Psoas muscle (tissue), 8 donors: ENCODE data around the gene RSKR. TPM values are rescaled to one million over a fixed set of nuclear protein-coding genes. Genes with fewer than 3 reads are reported as not detected.

Experiments used
- ATAC-seq, 4 donors: fragments of 200-7000 bp; cut with Tn5 transposase; one replicate each; pipeline ENCODE4 v1.9.1; 2020; ENCODE audit warnings: moderate library complexity in 3 of 4, mild to moderate bottlenecking in 2 of 4
- DNase-seq, 2 donors: peaks; one replicate each; pipeline ENCODE4 v3.0.0-alpha.2; 2020
- H3K27ac ChIP-seq: fragments of 200-600 bp; one replicate; pipeline ENCODE4 v1.8.0; 2022
- H3K27me3 ChIP-seq, 3 donors: fragments of 200-600 bp in 1 of 3; one replicate each; pipeline versions ENCODE4 v1.6.1 to v1.8.0; 2013 to 2022; ENCODE audit warnings: low read length in 2 of 3, mild to moderate bottlenecking in 2 of 3, moderate library complexity in 1 of 3; ENCODE audit not compliant: insufficient read depth in 3 of 3
- H3K36me3 ChIP-seq, 2 donors: fragments of 200-600 bp in 1 of 2; one replicate each; pipeline versions ENCODE4 v1.6.1 to v1.8.0; 2013 to 2022; ENCODE audit warnings: low read depth in 1 of 2, mild to moderate bottlenecking in 1 of 2, moderate library complexity in 1 of 2; ENCODE audit not compliant: insufficient read depth in 1 of 2
- H3K4me1 ChIP-seq: fragments of 200-600 bp; one replicate; pipeline ENCODE4 v1.8.0; 2022
- H3K4me3 ChIP-seq: fragments of 200-600 bp; one replicate; pipeline ENCODE4 v1.8.0; 2022; ENCODE audit warnings: mild to moderate bottlenecking
- H3K9me3 ChIP-seq: fragments of 200-600 bp; one replicate; pipeline ENCODE4 v1.8.0; 2022
- CTCF ChIP-seq: fragments of 200-600 bp; IDR thresholded peaks from one replicate; pipeline ENCODE4 v1.8.0; 2022; ENCODE audit warnings: antibody characterized with exemption
- WGBS, 3 donors: extraction: QIAGEN DNeasy Blood & Tissue Kit; methylation state at CpG; one replicate each; pipeline versions ENCODE4 v1.1.6 to v1.1.7; 2013; 5-methylcytosine and 5-hydroxymethylcytosine counted together
- intact Hi-C, 2 donors: fragments of 100-400 bp; cut with DNase I; formaldehyde crosslinking; loops; one replicate each; pipeline versions ENCODE4 v1.11.0 to v1.14.2; 2022
- polyA plus RNA-seq, 3 donors: library from polyadenylated mRNA; stranded (reverse); fragments of 200-250 nt; gene quantifications; one replicate each; pipeline ENCODE4 v1.2.3, GENCODE V29; 2013
- total RNA-seq, 4 donors: library from RNA; stranded (reverse); fragmentation: NEBNext Ultra II Directional in 2 of 4; extraction: Animal tissue kit (Norgen Biotek cat#: 25700) in 2 of 4; gene quantifications; one replicate each; pipeline versions ENCODE4 v1.2.1 to v1.2.4, GENCODE V29; 2021 to 2023
- donor health status: healthy with polysubstance abuse.
- donor health status: DM: no; HTN: no; CAD: no; lungs with moderate emphysema.
- donor health status: Bipolar disorder and iron deficiency.
- donor health status: healthy.
- donor health status: DM: yes; HTN: yes; CAD: no.
- donor health status: DM: no; HTN: no; CAD: no.
- donor health status: DM: no; HTN: no; CAD: no.
- donor health status: DM: yes; HTN: yes; CAD: no.

The RSKR gene
- total and polyA plus RNA-seq, 7 donors, result 2.0 to 7.6 (median 4.3) TPM

DNA sequence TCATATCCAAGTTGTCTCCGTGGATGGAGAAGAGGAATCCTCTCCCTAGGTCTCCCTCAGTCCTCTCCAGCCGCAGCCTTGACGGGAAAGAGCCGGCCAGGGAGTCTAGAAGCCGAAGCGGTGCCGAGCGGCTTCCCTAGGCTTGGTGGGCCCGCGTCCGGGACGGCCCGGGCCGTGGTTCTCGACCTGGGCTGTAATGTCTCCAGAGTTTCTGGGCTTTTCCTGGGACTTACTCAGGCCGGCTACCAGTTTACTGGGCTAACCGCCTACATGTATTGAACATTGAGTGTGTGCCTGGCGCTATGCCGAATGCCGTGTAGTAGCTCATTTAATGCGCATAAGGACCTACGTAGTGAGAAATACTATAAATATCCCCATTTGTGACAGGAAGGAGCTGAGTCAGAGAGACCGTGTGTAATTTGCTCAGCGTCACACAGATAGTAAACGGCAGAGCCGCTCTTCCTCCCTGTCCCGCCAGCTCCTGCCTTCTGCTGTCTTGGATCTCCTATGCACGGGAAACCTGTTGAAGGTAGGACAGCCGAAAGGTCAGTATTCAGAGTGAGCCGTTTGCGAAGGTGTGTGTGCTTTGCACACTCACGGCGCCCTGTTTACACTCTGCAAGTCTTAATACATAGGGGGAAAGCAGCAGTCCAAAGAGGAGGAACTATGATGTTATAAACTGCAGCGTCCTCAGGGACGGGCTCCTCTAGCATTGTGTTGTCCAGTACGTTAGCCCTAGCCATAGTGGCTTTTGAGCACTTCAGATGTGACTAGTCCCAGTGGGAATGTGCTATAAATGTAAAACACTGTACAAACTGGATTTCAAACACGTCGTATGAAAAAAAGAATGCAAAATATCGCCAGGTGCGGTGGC is 14.4 kb downstream of the RSKR start:
- peak overlapping the region; percentile 87 for H3K27ac ChIP-seq
- no peaks in the 10 kb centered on the region for H3K36me3 ChIP-seq
- no peaks in the 10 kb centered on the region for H3K27me3 ChIP-seq
- intact Hi-C loops, result loop anchor here in 1 of 2 donors (5.0 kb wide), 1 partner anchor 102 kb away; no protein-coding TSS in a partner anchor
- no peaks in the 10 kb centered on the region for H3K4me1 ChIP-seq
- peak overlapping the region; percentile 81 for H3K4me3 ChIP-seq
- TF ChIP-seq CTCF, result no peak
- H3K9me3 ChIP-seq, result no peaks in the 10 kb centered on the region
- WGBS, 3 donors, result 9 to 11% (median 11%) methylated on average over 40 of the region's 40 CpGs
- ATAC-seq (peak; percentile 67 to 78 (median 73)), DNase-seq (peak; percentile 66 to 73)

DNA sequence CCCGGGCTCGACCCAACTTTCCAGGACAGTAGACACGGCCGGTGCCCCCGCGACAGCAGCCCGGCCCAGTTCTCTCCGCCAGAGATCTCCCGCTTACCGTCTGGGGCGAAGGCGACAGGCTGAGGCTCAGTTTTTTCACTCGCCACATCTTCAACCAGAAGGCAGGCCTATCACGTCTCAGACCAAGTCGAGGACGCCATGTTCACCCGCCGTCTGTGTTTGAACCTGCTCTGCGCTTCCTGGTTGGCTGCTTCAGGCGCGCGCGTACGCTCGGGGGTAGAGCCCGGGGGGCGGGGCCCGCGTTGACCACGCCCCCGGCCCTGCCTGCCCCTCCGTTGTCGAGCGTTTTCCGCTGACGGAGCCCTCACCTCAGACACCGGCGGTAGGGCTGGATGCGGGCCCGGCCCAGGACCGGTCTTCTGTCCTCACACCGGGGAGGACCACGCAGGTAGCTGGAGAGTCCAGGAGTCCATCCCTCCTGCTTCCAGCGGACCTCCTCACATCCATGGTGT is 15.1 kb downstream of the RSKR start, which contains the start of gene SPAG5:
Gene SPAG5 (minus strand): TSS at position 227 of the 512 bp plus-strand sequence. CDS start 79 bp downstream, at position 148.
- Histone ChIP-seq H3K4me1 (no peaks in the 10 kb centered on the region), H3K36me3 (no peaks in the 10 kb centered on the region), H3K4me3 (peak within 1 kb of the TSS; percentile 81), H3K27ac (peak within 1 kb of the TSS; percentile 87), H3K9me3 (no peaks in the 10 kb centered on the region), H3K27me3 (no peaks in the 10 kb centered on the region)
- intact Hi-C loops, result loop anchor here in 1 of 2 donors (5.0 kb wide), 1 partner anchor 102 kb away; no protein-coding TSS in a partner anchor
- TF ChIP-seq CTCF, result no peak
- ATAC-seq, result peak; percentile 97 to 99 (median 98)
- 0 to 1% (median 1%) methylated on average over 34 to 44 of the region's 44 CpGs for WGBS, 3 donors
- DNase-seq, result peak; percentile 90 to 95

DNA sequence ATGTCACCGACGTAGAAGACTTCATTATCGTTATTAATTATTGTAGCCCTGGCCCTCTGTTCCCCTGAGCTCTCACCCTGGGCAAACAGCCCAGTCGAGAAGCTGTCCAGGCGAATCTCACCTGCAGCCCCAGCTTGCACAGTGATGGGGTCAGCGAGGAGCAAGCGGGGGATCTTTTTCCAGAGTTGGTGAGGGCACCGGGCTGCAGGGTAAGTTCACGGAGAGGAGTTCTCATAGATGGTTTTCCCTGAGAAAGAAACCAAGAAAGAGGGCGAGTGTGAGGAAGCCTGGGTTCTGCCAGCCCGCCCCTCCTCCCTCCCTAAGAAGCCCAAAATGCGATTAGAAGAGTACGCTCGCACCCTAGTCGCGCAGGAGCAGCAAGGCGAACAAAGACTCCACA is 15.6 kb downstream of the RSKR start:
- WGBS, 3 donors, result 5 to 6% (median 5%) methylated on average over 17 of the region's 17 CpGs
- intact Hi-C loops, result loop anchor here in 1 of 2 donors (5.0 kb wide), 1 partner anchor 101 kb away; no protein-coding TSS in a partner anchor
- no peak for TF ChIP-seq CTCF

GRCh38 chr17:28597606-28598383 is 16.2 kb downstream of the RSKR start:
- Histone ChIP-seq H3K9me3 (no peaks in the 10 kb centered on the region), H3K27ac (no peak overlapping the region), H3K27me3 (no peaks in the 10 kb centered on the region), H3K4me3 (no peak overlapping the region), H3K4me1 (no peaks in the 10 kb centered on the region), H3K36me3 (no peaks in the 10 kb centered on the region)
- intact Hi-C loops, result loop anchor here in 1 of 2 donors (5.0 kb wide), 1 partner anchor 100 kb away; no protein-coding TSS in a partner anchor
- DNase-seq (no peak), ATAC-seq (no peak)
- TF ChIP-seq CTCF, result no peak
- WGBS, 3 donors, result 38 to 50% (median 39%) methylated on average over 5 of the region's 5 CpGs

More for the DNA sequence above, 15.6 kb downstream of the RSKR start:
- no peaks in the 10 kb centered on the region for H3K4me1 ChIP-seq
- ATAC-seq (no peak), DNase-seq (no peak)
- H3K9me3 ChIP-seq, result no peaks in the 10 kb centered on the region
- no peaks in the 10 kb centered on the region for H3K27me3 ChIP-seq
- no peak overlapping the region for H3K27ac ChIP-seq
- peak overlapping the region; percentile 81 for H3K4me3 ChIP-seq
- H3K36me3 ChIP-seq, result no peaks in the 10 kb centered on the region
